ENCODE data around the gene TRMU.
A peak's percentile ranks its signal among the peaks of the same experiment; 100 is the strongest.

TRMU gene

DNA sequence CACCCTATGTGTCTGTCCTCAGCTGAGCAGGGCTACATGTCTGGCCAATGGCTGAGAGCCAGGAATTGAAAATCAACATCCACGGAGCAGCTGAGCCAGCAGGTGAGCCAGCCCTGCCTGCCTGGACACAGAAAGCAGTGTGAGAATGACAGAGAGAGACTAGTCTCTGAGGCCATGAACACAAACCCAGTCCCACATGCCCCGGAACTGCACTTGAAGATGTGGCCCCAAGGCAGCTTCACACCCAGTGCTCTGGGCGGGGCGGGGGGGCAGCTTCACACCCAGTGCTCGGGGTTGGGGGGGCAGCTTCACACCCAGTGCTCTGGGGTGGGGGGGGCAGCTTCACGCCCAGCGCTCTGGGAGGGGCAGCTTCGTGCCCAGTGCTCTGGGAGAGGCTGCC, 37.6 kb downstream of the TRMU start:
- TF ChIP-seq YY1 (IDR thresholded peaks at IDR 0.05; ENCODE audit: insufficient read depth, insufficient read length) (no peak), ZNF274 (IDR thresholded peaks at IDR 0.05; ENCODE audit: low read depth, low read length) (no peak), SUZ12 (IDR thresholded peaks at IDR 0.05; ENCODE audit: extremely low read depth, insufficient read depth, insufficient read length) (no peak)
- H3K4me1 ChIP-seq (ENCODE audit: insufficient read depth, insufficient read length): peaks cover 6% of the 10 kb centered on the region

DNA sequence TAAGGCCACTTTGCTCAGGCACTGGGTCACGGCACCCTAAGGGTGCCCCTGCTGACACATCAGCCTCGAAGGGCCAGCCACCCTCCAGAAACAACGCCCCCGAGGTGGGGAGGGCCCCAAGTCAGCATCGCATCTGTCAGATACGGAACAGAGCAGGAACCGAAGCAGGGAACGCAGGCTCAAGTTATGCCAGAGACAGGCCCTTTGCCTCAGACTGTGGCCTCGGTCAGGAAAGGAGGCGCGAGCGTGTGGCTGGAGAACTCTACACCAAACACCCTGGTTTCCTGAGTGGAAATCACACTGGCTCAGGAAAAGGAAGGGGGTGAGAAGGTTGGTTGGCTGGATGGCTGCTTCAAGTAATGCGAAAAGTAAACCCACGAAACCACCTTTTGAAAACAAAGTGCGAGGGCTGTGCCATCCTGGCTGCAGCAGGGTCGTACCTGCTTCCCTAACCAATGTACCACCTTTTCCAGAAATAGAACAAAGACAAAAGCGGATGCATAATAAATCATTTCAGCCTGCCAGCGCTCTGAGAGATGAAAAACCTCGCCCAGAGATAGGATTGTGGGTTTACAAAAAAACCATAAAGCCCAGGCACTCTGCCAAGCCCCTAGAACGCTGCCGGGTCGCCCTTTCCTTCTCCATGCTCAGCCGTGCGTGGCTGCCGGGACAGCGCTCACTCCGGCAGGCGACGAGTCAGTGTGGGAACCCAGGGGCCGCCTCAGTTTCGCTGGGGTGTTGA, 38.6 kb downstream of the TRMU start:
- TF ChIP-seq ZNF274 (IDR thresholded peaks at IDR 0.05; ENCODE audit: low read depth, low read length) (no peak), SUZ12 (IDR thresholded peaks at IDR 0.05; ENCODE audit: extremely low read depth, insufficient read depth, insufficient read length) (no peak), YY1 (IDR thresholded peaks at IDR 0.05; ENCODE audit: insufficient read depth, insufficient read length) (no peak)
- Histone ChIP-seq H3K4me1 (ENCODE audit: insufficient read depth, insufficient read length) (peaks cover 11% of the 10 kb centered on the region), H3K36me3 (ENCODE audit: insufficient read depth, insufficient read length, low read length) (peaks cover 10% of the 10 kb centered on the region), H3K9ac (ENCODE audit: insufficient read length, low read depth) (no peak overlapping the region), H3K9me3 (ENCODE audit: insufficient read depth, low read length) (peaks cover 16% of the 10 kb centered on the region), H3K27me3 (ENCODE audit: insufficient read depth, insufficient read length) (no peaks in the 10 kb centered on the region), H3K4me3 (ENCODE audit: insufficient read length, low read depth) (no peak overlapping the region)
- DNase-seq (ENCODE audit: low read depth, low spot score): no peak

More for the DNA sequence above, 37.6 kb downstream of the TRMU start:
- Histone ChIP-seq H3K9me3 (ENCODE audit: insufficient read depth, low read length) (peaks cover 16% of the 10 kb centered on the region), H3K27me3 (ENCODE audit: insufficient read depth, insufficient read length) (no peaks in the 10 kb centered on the region), H3K9ac (ENCODE audit: insufficient read length, low read depth) (no peak overlapping the region), H3K36me3 (ENCODE audit: insufficient read depth, insufficient read length, low read length) (peaks cover 10% of the 10 kb centered on the region), H3K4me3 (ENCODE audit: insufficient read length, low read depth) (no peak overlapping the region)
- no peak for DNase-seq (ENCODE audit: low read depth, low spot score)

DNA sequence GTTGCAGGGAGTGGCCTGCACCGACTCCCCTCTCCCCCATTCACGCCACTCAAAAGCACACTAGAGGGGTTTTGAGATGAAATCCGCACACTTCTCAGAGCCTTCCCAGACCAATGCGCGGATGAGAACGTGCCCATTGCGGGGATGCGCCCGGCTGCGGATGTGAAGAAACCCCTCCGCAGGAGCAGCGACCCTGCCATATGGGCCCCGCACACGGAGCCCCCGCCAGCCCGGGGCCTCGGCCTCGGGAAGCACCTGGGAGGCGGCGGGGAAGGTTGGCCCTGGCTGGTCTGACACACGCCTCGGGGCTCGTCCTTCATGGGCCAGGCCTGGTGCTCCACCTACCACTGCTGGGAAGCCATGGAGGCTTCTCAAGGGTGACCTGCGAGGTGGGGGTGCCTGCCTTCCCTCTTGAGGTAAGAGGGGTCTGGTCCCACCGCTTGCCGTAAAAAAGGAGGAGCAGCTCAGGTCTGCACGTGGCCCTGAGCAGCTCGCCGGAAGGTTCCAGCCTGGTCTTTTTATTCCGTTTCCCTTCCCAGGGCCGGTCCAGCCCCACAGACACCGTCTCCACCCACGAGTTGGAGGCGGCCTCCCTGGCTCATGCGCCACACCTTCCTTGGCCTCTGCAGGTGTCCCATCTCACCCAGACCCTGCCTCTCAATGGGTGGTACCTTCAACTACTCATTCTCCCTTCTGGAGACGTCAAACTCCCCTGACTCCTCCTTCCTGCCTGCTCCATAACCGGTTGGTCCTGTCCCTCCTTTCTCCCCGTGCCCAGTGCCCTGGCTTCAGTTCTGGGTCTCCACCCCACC, 39.4 kb downstream of the TRMU start:
- TF ChIP-seq SUZ12 (IDR thresholded peaks at IDR 0.05; ENCODE audit: extremely low read depth, insufficient read depth, insufficient read length) (no peak), ZNF274 (IDR thresholded peaks at IDR 0.05; ENCODE audit: low read depth, low read length) (no peak), YY1 (IDR thresholded peaks at IDR 0.05; ENCODE audit: insufficient read depth, insufficient read length) (no peak)
- peaks cover 15% of the 10 kb centered on the region for H3K4me1 ChIP-seq (ENCODE audit: insufficient read depth, insufficient read length)
- H3K36me3 ChIP-seq (ENCODE audit: insufficient read depth, insufficient read length, low read length): peaks cover 10% of the 10 kb centered on the region
- H3K27me3 ChIP-seq (ENCODE audit: insufficient read depth, insufficient read length): no peaks in the 10 kb centered on the region
- peaks cover 16% of the 10 kb centered on the region for H3K9me3 ChIP-seq (ENCODE audit: insufficient read depth, low read length)
- H3K4me3 ChIP-seq (ENCODE audit: insufficient read length, low read depth): no peak overlapping the region
- no peak for DNase-seq (ENCODE audit: low read depth, low spot score)
- no peak overlapping the region for H3K9ac ChIP-seq (ENCODE audit: insufficient read length, low read depth)

DNA sequence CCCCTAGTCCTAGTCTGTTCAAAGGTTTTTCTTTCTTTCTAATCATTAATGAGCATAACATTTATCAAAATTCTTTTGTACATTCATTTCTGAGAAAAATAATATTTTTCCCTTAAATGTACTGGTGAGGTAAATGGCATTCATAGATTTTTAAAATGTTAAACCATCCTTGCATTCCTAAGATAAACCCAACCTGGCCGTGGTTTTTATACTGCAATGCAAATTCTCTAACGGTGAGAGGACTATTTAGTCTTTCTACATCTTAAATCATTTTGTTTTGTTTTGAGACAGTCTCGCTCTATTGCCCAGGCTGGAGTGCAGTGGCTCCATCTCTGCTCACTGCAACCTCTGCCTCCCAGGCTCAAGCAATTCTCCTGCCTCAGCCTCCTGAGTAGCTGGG, 40.6 kb downstream of the TRMU start:
- no peak for TF ChIP-seq ZNF274 (IDR thresholded peaks at IDR 0.05; ENCODE audit: low read depth, low read length)
- no peak for TF ChIP-seq YY1 (IDR thresholded peaks at IDR 0.05; ENCODE audit: insufficient read depth, insufficient read length)
- TF ChIP-seq SUZ12 (IDR thresholded peaks at IDR 0.05; ENCODE audit: extremely low read depth, insufficient read depth, insufficient read length): no peak
- Histone ChIP-seq H3K27me3 (ENCODE audit: insufficient read depth, insufficient read length) (no peaks in the 10 kb centered on the region), H3K9ac (ENCODE audit: insufficient read length, low read depth) (no peak overlapping the region), H3K9me3 (ENCODE audit: insufficient read depth, low read length) (peaks cover 16% of the 10 kb centered on the region), H3K4me1 (ENCODE audit: insufficient read depth, insufficient read length) (peaks cover 15% of the 10 kb centered on the region), H3K4me3 (ENCODE audit: insufficient read length, low read depth) (no peak overlapping the region), H3K36me3 (ENCODE audit: insufficient read depth, insufficient read length, low read length) (peaks cover 18% of the 10 kb centered on the region)
- DNase-seq (ENCODE audit: low read depth, low spot score): no peak

DNA sequence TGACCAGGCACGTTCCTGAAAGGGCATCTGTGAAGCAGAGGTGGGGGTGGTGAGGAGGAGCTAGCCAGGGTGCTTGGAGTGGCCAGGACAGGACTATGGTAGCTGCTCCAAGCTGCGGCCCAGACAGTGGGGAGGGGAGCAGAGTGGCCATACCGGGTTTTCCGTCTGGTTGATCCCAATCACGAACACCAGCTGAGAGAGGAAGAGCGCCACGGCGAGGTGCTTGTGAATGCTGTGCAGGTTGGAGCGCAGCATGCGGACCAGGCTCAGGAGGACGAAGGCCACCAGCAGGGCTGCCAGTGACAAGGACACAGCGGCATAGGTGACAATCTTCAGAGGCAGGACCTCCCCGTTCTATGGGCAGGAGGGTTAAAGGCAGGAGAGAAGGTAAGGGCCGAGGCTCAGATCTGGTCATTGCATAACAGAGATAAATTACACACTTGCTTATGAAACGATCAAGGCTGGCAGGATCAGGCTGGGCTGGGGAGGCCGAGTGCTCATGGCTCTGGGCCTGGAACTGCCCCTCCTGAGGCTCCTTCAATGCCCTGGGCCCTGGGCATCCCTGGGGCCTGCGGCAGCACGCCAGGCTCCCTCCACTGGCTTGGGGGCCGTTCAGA, 41.5 kb downstream of the TRMU start:
- peaks cover 19% of the 10 kb centered on the region for H3K4me1 ChIP-seq (ENCODE audit: insufficient read depth, insufficient read length)
- peaks cover 18% of the 10 kb centered on the region for H3K36me3 ChIP-seq (ENCODE audit: insufficient read depth, insufficient read length, low read length)
- H3K4me3 ChIP-seq (ENCODE audit: insufficient read length, low read depth): no peak overlapping the region
- TF ChIP-seq YY1 (IDR thresholded peaks at IDR 0.05; ENCODE audit: insufficient read depth, insufficient read length): no peak
- TF ChIP-seq ZNF274 (IDR thresholded peaks at IDR 0.05; ENCODE audit: low read depth, low read length): no peak
- no peak for TF ChIP-seq SUZ12 (IDR thresholded peaks at IDR 0.05; ENCODE audit: extremely low read depth, insufficient read depth, insufficient read length)
- peaks cover 16% of the 10 kb centered on the region for H3K9me3 ChIP-seq (ENCODE audit: insufficient read depth, low read length)
- H3K9ac ChIP-seq (ENCODE audit: insufficient read length, low read depth): no peak overlapping the region
- H3K27me3 ChIP-seq (ENCODE audit: insufficient read depth, insufficient read length): no peaks in the 10 kb centered on the region
- no peak for DNase-seq (ENCODE audit: low read depth, low spot score)

DNA sequence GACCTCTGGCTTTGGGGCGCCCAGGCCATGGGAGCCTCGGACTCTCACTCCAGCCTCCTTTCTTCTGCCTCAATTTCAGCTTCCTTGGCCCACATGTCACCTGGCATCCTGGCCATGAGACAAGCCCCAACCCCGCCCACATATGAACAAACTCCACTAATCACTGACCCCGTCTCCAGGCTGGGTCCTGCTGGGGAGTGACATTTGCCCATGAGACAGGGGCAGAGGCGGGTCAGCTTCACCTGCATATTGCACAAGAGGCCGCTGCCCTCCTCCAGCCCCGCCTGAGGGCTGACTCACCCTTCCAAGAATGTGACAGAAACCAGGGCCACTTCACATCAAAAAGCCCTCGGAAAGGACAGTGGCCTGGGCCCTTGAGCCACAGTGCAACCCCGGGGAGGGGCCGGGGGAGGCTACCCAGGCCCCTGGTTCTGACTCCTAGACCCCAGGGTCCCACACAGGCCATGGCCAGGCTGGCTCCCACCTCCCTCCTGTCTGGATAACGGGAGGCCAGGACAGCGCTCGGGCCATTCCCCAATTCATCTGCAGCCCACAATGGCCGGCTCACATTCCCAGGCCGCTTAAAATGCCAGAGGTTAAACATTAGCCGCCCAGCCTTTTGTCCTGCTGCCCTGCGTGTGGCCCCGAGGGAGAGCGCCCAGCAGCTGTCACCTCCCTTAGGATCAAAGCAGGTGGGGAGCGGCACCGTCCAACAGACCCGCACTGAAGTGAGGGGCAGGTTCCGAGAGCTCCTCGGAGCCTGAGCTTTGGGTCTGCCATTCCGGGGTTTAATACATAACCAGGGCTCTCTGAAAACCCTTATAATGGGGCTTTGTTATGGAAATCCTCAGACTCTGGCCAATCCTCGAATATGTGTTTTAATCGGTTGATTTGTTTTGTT, 42.3 kb downstream of the TRMU start:
- Histone ChIP-seq H3K9ac (ENCODE audit: insufficient read length, low read depth) (peak overlapping the region; percentile 21), H3K4me3 (ENCODE audit: insufficient read length, low read depth) (no peak overlapping the region), H3K9me3 (ENCODE audit: insufficient read depth, low read length) (peaks cover 16% of the 10 kb centered on the region), H3K27me3 (ENCODE audit: insufficient read depth, insufficient read length) (no peaks in the 10 kb centered on the region), H3K36me3 (ENCODE audit: insufficient read depth, insufficient read length, low read length) (peaks cover 15% of the 10 kb centered on the region), H3K4me1 (ENCODE audit: insufficient read depth, insufficient read length) (peaks cover 19% of the 10 kb centered on the region)
- peak; percentile 63 for DNase-seq (ENCODE audit: low read depth, low spot score)
- no peak for TF ChIP-seq YY1 (IDR thresholded peaks at IDR 0.05; ENCODE audit: insufficient read depth, insufficient read length)
- no peak for TF ChIP-seq ZNF274 (IDR thresholded peaks at IDR 0.05; ENCODE audit: low read depth, low read length)
- no peak for TF ChIP-seq SUZ12 (IDR thresholded peaks at IDR 0.05; ENCODE audit: extremely low read depth, insufficient read depth, insufficient read length)
